ENCODE measurements around the gene ATRIP. TPM values are rescaled to one million over a fixed set of nuclear protein-coding genes. Genes with fewer than 3 reads are reported as not detected.
"Not testable (repeated sequence)": the region's sequence is repeated elsewhere in the genome, so short reads cannot be mapped to it uniquely, and the experiment has no call there.

Gene ATRIP
- 5.1 TPM for total RNA-seq

DNA sequence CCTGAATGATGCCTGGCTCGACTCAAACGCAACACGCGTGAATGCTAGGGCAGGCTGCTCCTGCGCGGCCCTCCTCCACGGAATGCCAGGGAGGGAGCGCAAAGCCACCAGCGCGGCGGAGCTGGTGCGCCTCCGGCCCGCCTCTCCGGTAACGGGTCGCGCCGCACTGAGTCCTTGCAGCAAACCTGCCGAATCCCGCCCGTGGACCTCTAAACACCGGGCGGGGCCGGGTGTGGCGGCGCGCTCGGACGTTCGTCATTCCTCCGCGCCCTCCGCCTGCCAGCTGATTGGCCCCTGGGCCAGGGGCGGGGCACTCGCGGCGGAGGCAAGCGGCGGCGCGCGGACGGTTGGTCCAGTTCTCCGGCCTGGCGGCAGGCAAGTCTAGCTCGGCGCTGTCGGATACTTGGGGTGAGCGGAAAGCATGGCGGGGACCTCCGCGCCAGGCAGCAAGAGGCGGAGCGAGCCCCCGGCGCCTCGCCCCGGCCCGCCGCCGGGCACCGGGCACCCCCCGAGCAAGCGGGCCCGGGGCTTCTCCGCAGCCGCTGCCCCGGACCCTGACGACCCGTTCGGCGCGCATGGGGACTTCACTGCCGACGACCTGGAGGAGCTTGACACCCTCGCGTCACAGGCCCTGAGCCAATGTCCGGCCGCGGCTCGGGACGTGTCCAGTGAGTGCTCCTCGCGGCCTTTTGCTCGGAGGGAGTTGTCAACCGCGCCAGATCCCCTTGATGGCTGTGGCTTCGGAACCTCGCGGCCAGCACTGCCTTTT lies at the start of gene ATRIP:
Gene ATRIP (plus strand): TSS at position 313 of the 769 bp plus-strand sequence. CDS start 109 bp downstream, at position 422.
- no peaks in the 10 kb centered on the region for H3K27me3 ChIP-seq (ENCODE audit: insufficient read depth, low read length)
- H3K9me3 ChIP-seq (ENCODE audit: low read depth, low read length), result no peaks in the 10 kb centered on the region
- peak within 1 kb of the TSS; percentile 78 for H3K4me3 ChIP-seq (ENCODE audit: low read length)
- peaks cover 29% of the 10 kb centered on the region for H3K4me1 ChIP-seq (ENCODE audit: insufficient read depth, low read length)

DNA sequence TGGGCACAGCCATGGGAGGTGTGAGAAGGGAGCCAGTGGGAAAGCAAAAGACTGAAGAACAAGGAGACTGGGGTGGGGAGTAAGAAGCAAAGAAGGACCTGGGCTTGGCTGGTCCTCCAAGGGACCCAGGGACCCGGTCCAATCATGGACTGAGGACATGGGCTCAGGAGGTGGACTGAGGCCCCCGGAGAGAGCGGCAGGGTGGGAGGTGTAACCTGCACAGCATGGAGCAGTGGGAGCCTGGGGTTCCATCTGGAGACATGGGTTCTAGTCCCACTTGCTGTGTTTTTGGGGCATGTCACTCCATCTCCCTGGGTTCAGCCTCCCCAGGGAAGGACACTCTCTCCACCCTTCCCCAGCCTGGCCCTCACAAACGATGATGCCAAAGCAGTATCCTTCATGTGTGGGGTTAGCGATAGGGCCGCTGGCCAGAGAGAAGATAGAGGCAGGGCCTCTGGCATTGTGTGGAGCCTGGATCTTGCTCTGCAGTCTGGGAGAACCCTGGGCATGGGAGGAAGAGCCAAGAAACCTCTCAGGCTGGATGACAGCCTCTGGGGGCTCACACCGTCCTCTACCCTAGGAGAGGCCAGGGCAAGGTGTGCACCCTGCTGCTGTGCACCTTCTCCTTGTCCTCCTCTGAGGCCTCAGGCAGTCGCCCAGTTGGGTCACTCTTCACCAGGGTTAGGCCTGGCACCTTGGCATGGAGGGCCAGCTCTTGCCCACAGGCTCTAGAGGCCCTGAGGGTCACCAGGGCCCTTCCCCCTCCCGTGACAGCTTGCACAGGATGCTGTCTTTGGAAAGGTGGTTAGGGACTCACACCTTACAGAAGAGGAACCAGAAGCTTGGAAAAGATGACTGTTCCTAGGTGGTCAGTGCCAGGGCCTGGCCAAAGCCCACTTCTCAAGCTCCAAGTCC lies 48.5 kb upstream of the ATRIP start:
- no peaks in the 10 kb centered on the region for H3K27me3 ChIP-seq (ENCODE audit: insufficient read depth, low read length)
- peaks cover 7% of the 10 kb centered on the region for H3K4me1 ChIP-seq (ENCODE audit: insufficient read depth, low read length)
- H3K9me3 ChIP-seq (ENCODE audit: low read depth, low read length), result no peaks in the 10 kb centered on the region
- no peak overlapping the region for H3K4me3 ChIP-seq (ENCODE audit: low read length)

GRCh38 chr3:48398701-48399386 lies 47.7 kb upstream of the ATRIP start:
- no peaks in the 10 kb centered on the region for H3K9me3 ChIP-seq (ENCODE audit: low read depth, low read length)
- no peaks in the 10 kb centered on the region for H3K27me3 ChIP-seq (ENCODE audit: insufficient read depth, low read length)
- peaks cover 7% of the 10 kb centered on the region for H3K4me1 ChIP-seq (ENCODE audit: insufficient read depth, low read length)
- no peak overlapping the region for H3K4me3 ChIP-seq (ENCODE audit: low read length)

DNA sequence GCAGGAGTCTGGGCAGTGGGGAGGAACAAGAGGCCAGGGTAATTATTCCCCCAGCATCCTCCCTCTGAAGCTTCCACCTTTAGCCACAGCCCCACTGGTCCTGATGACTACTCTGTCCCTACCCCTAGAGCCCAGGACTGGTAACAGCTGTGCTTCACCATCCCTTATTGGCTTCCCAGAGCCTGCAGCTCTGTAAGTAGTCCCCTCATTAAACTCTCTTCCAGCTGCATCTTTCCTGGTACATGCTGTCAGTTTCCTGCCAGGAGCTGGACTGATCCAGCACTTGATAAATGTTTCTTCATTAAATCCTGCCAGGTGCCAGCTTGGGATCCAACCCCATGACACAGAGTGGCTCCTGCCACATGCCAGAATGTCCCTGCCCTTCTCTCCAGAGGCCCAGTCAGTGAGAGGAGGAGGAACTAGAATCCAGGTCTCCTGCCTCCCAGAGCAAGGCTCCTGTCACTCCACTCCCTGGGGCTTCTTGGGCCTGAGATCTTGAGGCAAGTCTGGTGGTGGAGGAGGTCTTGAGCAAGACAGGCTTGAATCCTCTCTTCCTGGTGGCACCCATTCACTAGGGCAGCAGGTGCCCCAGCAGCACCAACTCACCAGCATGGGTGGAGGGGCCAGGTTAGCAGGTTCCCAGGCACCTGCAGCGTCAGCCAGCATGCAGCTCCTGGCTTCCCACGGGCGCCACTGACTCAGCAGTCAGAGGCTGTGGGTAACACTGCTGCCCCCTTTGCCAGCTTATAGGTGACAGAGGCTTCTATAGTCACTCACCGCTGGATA lies 47.0 kb upstream of the ATRIP start:
- no peak overlapping the region for H3K4me3 ChIP-seq (ENCODE audit: low read length)

GRCh38 chr3:48400824-48401433 lies 45.6 kb upstream of the ATRIP start:
- Histone ChIP-seq H3K27me3 (ENCODE audit: insufficient read depth, low read length) (no peaks in the 10 kb centered on the region), H3K4me1 (ENCODE audit: insufficient read depth, low read length) (peaks cover 7% of the 10 kb centered on the region), H3K9me3 (ENCODE audit: low read depth, low read length) (no peaks in the 10 kb centered on the region), H3K4me3 (ENCODE audit: low read length) (no peak overlapping the region)

More for the DNA sequence above, 47.0 kb upstream of the ATRIP start:
- H3K9me3 ChIP-seq (ENCODE audit: low read depth, low read length), result no peaks in the 10 kb centered on the region
- H3K27me3 ChIP-seq (ENCODE audit: insufficient read depth, low read length), result no peaks in the 10 kb centered on the region
- H3K4me1 ChIP-seq (ENCODE audit: insufficient read depth, low read length), result peaks cover 7% of the 10 kb centered on the region

DNA sequence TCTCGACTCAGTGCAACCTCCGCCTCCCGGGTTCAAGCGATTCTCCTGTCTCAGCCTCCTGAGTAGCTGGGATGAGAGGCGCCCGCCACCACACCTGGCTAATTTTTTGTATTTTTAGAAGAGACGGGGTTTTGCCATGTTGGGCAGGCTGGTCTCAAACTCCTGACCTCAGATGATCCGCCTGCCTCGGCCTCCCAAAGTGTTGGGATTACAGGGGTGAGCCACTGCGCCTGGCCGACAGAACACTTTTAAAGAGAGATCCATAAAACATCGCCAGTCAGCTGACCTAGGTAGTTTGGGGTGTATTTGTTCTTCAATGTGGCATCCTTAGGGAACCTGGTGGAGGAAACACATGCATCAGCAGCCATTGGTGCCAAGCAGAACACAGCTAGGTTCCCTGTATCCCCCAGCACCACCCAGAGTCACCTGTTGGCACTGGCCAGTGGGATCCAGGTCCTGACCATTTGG lies 45.1 kb upstream of the ATRIP start:
- H3K4me1 ChIP-seq (ENCODE audit: insufficient read depth, low read length); H3K4me3 ChIP-seq (ENCODE audit: low read length); H3K9me3 ChIP-seq (ENCODE audit: low read depth, low read length); H3K27me3 ChIP-seq (ENCODE audit: insufficient read depth, low read length): not testable (repeated sequence)

DNA sequence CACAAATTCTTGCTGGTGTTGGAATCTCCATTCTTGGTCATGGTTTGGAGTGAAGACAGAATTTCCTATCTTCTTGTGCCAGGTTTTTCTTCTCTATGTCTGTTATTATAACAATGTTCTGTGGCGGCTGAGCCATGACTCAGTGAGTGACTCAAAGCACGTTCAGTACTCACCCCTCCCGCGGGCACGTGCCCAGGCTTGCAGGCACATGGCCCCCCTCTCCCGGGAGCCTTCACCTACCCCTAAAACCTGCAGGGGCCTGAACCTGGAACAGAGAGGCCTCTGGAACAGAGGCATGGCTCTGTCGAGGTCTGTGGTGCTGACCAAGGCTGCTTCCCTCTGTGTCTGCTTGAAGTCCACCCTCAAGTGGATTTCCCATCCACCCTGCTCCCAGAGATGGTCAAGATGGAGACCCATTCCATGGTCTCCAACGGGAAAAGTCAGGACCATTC lies 44.2 kb upstream of the ATRIP start:
- Histone ChIP-seq H3K4me1 (ENCODE audit: insufficient read depth, low read length) (peaks cover 5% of the 10 kb centered on the region), H3K9me3 (ENCODE audit: low read depth, low read length) (no peaks in the 10 kb centered on the region), H3K4me3 (ENCODE audit: low read length) (no peak overlapping the region), H3K27me3 (ENCODE audit: insufficient read depth, low read length) (no peaks in the 10 kb centered on the region)

DNA sequence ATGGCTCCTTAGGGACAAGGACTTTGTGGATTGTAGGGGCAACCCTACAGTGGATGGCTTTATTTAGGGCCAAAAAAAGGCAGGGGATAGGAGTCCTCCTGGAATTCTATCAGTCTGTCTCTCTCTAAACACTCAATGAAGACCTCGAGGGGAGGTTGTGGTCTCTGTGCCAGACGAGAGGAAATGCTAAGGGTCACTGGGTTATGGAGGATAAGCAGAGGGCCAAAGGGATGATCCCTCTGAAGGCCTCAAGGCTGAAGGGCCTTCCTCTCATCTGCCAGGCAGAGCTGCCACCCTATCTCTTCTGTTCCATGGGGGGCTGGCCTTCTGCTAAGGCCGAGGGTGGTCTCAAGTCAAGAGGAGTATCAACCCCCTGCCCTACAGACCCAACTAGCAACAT lies 43.6 kb upstream of the ATRIP start:
- Histone ChIP-seq H3K27me3 (ENCODE audit: insufficient read depth, low read length) (no peaks in the 10 kb centered on the region), H3K9me3 (ENCODE audit: low read depth, low read length) (no peaks in the 10 kb centered on the region), H3K4me1 (ENCODE audit: insufficient read depth, low read length) (no peaks in the 10 kb centered on the region), H3K4me3 (ENCODE audit: low read length) (no peak overlapping the region)

GRCh38 chr3:48403533-48404439 lies 42.8 kb upstream of the ATRIP start:
- no peaks in the 10 kb centered on the region for H3K4me1 ChIP-seq (ENCODE audit: insufficient read depth, low read length)
- no peaks in the 10 kb centered on the region for H3K27me3 ChIP-seq (ENCODE audit: insufficient read depth, low read length)
- H3K9me3 ChIP-seq (ENCODE audit: low read depth, low read length), result no peaks in the 10 kb centered on the region
- H3K4me3 ChIP-seq (ENCODE audit: low read length), result no peak overlapping the region

GRCh38 chr3:48404440-48405342 lies 41.8 kb upstream of the ATRIP start:
- Histone ChIP-seq H3K4me3 (ENCODE audit: low read length) (no peak overlapping the region), H3K4me1 (ENCODE audit: insufficient read depth, low read length) (no peaks in the 10 kb centered on the region), H3K9me3 (ENCODE audit: low read depth, low read length) (no peaks in the 10 kb centered on the region), H3K27me3 (ENCODE audit: insufficient read depth, low read length) (no peaks in the 10 kb centered on the region)

DNA sequence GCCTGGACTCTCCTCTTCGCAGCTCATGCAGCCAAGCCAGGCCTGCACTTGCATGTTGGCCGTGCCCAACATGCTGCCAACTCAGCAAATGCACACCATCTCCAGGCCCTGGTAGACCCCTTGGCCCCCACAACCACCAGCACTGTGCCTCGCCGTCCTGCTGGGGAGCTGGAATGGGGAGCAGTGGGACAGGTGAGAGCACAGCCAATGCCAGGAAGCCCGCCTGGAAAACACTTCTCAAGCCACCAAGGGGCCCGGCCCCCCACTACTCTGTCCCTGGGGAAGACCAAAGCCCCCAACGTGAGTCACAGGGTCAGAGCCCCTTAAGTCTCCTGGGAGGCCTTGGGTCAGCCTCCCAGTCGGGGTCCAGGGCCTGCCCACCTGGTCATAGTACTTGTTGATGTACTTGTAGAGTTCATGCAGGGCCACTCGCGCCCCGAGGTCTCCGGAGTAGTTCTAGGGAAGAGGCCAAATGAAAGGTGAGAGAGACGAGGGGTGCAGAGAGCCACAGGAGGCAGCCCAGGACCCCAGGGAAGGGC lies 41.1 kb upstream of the ATRIP start:
- H3K4me3 ChIP-seq (ENCODE audit: low read length), result no peak overlapping the region
- H3K27me3 ChIP-seq (ENCODE audit: insufficient read depth, low read length), result no peaks in the 10 kb centered on the region
- H3K9me3 ChIP-seq (ENCODE audit: low read depth, low read length), result no peaks in the 10 kb centered on the region
- H3K4me1 ChIP-seq (ENCODE audit: insufficient read depth, low read length), result no peaks in the 10 kb centered on the region

DNA sequence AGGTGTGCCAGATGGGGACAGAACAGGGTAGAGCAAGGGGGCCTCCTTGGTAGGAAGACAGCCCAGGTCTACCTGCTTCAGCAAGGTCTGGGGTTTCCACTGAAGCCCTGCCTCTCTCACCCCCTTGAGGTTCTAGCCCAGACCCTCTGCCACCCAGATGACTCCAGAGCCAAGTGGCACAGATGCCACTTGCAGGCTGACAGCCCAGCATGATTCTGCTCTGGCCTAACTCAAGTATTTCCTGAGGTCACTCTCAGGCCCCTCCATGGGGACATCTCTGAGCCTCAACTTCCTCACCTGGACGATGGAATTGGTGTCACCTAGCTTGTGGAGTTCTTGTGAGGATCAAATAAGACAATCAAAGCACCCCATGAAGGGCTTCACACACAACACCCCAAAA lies 40.6 kb upstream of the ATRIP start:
- Histone ChIP-seq H3K27me3 (ENCODE audit: insufficient read depth, low read length) (no peaks in the 10 kb centered on the region), H3K4me3 (ENCODE audit: low read length) (no peak overlapping the region), H3K4me1 (ENCODE audit: insufficient read depth, low read length) (no peaks in the 10 kb centered on the region), H3K9me3 (ENCODE audit: low read depth, low read length) (no peaks in the 10 kb centered on the region)

Data from mononuclear cell (primary cell).